ENCODE results near the gene KCNH1.

Gene KCNH1

DNA sequence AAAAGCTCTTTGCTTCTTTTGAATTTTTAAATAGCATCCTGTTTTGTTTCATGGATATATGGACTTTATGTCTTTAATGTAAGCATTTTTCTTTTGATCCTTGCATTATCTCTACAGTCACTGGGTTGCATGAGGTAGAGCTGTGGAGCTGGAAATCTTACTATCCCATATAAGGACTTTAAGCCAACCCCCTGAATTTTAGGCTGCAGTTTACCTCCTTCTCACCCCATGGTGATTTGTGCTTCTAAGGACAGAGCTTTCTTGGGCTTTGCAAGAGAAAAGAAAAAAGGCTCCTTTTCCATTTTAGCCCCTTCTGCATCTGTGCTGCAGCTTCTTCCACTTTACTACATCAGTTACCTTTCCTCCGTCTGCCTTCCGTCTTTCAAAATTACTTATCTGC lies 431.4 kb downstream of the KCNH1 start:
- Histone ChIP-seq H3K4me3 (IDR thresholded peaks at IDR 0.05; ENCODE audit: insufficient read depth, low read depth, low read length) (no peak overlapping the region), H2AFZ (ENCODE audit: low read depth) (no peak overlapping the region), H3K9ac (no peak overlapping the region), H3K27me3 (ENCODE audit: insufficient read depth, low read depth) (no peaks in the 10 kb centered on the region), H3K79me2 (ENCODE audit: insufficient read depth, low read depth) (no peaks in the 10 kb centered on the region), H3K27ac (no peak overlapping the region), H4K20me1 (ENCODE audit: insufficient read depth) (no peaks in the 10 kb centered on the region), H3K4me1 (ENCODE audit: low read depth, poor library complexity, severe bottlenecking) (peaks cover 42% of the 10 kb centered on the region), H3K36me3 (ENCODE audit: insufficient read depth) (no peaks in the 10 kb centered on the region), H3K4me2 (no peak overlapping the region)
- TF ChIP-seq, protein P1, sequence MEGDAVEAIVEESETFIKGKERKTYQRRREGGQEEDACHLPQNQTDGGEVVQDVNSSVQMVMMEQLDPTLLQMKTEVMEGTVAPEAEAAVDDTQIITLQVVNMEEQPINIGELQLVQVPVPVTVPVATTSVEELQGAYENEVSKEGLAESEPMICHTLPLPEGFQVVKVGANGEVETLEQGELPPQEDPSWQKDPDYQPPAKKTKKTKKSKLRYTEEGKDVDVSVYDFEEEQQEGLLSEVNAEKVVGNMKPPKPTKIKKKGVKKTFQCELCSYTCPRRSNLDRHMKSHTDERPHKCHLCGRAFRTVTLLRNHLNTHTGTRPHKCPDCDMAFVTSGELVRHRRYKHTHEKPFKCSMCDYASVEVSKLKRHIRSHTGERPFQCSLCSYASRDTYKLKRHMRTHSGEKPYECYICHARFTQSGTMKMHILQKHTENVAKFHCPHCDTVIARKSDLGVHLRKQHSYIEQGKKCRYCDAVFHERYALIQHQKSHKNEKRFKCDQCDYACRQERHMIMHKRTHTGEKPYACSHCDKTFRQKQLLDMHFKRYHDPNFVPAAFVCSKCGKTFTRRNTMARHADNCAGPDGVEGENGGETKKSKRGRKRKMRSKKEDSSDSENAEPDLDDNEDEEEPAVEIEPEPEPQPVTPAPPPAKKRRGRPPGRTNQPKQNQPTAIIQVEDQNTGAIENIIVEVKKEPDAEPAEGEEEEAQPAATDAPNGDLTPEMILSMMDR (conservative IDR thresholded peaks at IDR 0.05; ENCODE audit: low read depth, low read length): no peak

DNA sequence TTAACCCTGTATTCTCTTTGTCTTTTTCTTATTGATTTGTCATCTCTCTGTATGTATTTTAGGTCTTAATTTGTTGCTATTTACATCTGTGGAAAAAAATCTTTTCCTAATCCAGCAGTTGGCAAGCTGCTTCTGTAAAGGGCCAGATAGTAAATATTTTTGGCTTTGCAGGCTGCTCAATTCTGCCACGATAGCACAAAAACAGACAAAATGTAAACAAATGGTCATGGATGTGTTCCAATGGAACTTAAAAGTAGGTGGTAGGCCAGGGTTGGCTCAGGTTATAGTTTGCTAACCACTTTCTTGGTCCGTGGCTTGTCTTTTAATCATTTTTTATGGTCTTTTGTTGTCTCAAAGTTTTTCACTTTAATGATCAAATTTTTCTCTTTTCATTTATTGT lies 433.4 kb downstream of the KCNH1 start:
- H3K36me3 ChIP-seq (ENCODE audit: insufficient read depth): no peaks in the 10 kb centered on the region
- no peaks in the 10 kb centered on the region for H4K20me1 ChIP-seq (ENCODE audit: insufficient read depth)
- H3K9ac ChIP-seq: no peak overlapping the region
- H3K27me3 ChIP-seq (ENCODE audit: insufficient read depth, low read depth): no peaks in the 10 kb centered on the region
- no peak overlapping the region for H3K4me2 ChIP-seq
- no peak overlapping the region for H3K4me3 ChIP-seq (IDR thresholded peaks at IDR 0.05; ENCODE audit: insufficient read depth, low read depth, low read length)
- TF ChIP-seq, protein P1 (conservative IDR thresholded peaks at IDR 0.05; ENCODE audit: low read depth, low read length): no peak
- no peaks in the 10 kb centered on the region for H3K79me2 ChIP-seq (ENCODE audit: insufficient read depth, low read depth)
- no peak overlapping the region for H3K27ac ChIP-seq
- H2AFZ ChIP-seq (ENCODE audit: low read depth): no peak overlapping the region
- peaks cover 41% of the 10 kb centered on the region for H3K4me1 ChIP-seq (ENCODE audit: low read depth, poor library complexity, severe bottlenecking)

DNA sequence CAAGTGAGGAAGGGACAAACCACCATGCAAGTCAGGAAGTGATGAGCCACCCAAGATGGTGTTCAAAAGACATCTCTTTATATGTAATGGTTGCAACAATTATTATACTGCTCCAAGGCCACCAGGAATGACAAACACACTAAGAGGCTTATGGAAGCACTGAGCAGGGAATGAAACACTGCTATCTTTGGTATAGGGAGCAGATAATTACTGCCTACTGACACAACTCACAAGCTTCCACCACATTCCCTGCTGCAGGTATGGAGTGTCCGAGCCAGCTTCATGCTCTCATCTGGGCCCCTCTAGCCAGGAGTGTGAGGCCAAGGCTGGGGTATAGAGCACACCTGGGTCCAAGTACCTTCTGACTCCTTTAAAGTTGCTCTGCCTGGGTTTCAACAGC lies 433.9 kb downstream of the KCNH1 start:
- no peaks in the 10 kb centered on the region for H4K20me1 ChIP-seq (ENCODE audit: insufficient read depth)
- no peaks in the 10 kb centered on the region for H3K36me3 ChIP-seq (ENCODE audit: insufficient read depth)
- H3K79me2 ChIP-seq (ENCODE audit: insufficient read depth, low read depth): no peaks in the 10 kb centered on the region
- no peak overlapping the region for H3K27ac ChIP-seq
- no peak overlapping the region for H2AFZ ChIP-seq (ENCODE audit: low read depth)
- peaks cover 46% of the 10 kb centered on the region for H3K4me1 ChIP-seq (ENCODE audit: low read depth, poor library complexity, severe bottlenecking)
- H3K4me2 ChIP-seq: no peak overlapping the region
- TF ChIP-seq, protein P1 (conservative IDR thresholded peaks at IDR 0.05; ENCODE audit: low read depth, low read length): no peak
- no peaks in the 10 kb centered on the region for H3K27me3 ChIP-seq (ENCODE audit: insufficient read depth, low read depth)
- H3K9ac ChIP-seq: no peak overlapping the region
- H3K4me3 ChIP-seq (IDR thresholded peaks at IDR 0.05; ENCODE audit: insufficient read depth, low read depth, low read length): no peak overlapping the region

DNA sequence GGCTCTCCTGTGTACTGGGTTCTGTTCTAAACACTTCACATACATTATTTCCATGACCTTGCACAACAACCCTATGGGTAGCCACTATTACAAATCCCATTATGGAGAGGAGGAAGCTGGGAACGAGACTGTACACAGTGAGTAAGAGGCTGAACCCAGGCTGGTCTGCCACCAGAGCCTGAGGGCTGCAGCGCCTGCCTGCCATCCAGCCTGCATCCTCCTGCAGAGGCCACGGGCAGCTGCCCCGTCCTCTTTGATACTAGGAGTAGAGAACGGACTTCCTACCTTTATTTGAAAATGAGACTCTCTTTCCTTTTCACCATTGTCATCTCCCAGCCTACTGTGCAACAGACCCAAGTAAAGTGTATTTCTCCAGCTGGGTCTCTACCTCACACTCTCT lies 435.3 kb downstream of the KCNH1 start:
- no peaks in the 10 kb centered on the region for H3K36me3 ChIP-seq (ENCODE audit: insufficient read depth)
- TF ChIP-seq, protein P1 (conservative IDR thresholded peaks at IDR 0.05; ENCODE audit: low read depth, low read length): no peak
- no peaks in the 10 kb centered on the region for H3K27me3 ChIP-seq (ENCODE audit: insufficient read depth, low read depth)
- no peaks in the 10 kb centered on the region for H3K79me2 ChIP-seq (ENCODE audit: insufficient read depth, low read depth)
- H3K27ac ChIP-seq: no peak overlapping the region
- H3K4me3 ChIP-seq (IDR thresholded peaks at IDR 0.05; ENCODE audit: insufficient read depth, low read depth, low read length): no peak overlapping the region
- peak overlapping the region; percentile 97; the same call in 1 of the 2 replicates for H3K4me2 ChIP-seq
- no peaks in the 10 kb centered on the region for H4K20me1 ChIP-seq (ENCODE audit: insufficient read depth)
- H2AFZ ChIP-seq (ENCODE audit: low read depth): no peak overlapping the region
- H3K9ac ChIP-seq: no peak overlapping the region
- peaks cover 50% of the 10 kb centered on the region for H3K4me1 ChIP-seq (ENCODE audit: low read depth, poor library complexity, severe bottlenecking)
